ENCODE results near the gene ZBTB39.

DNA sequence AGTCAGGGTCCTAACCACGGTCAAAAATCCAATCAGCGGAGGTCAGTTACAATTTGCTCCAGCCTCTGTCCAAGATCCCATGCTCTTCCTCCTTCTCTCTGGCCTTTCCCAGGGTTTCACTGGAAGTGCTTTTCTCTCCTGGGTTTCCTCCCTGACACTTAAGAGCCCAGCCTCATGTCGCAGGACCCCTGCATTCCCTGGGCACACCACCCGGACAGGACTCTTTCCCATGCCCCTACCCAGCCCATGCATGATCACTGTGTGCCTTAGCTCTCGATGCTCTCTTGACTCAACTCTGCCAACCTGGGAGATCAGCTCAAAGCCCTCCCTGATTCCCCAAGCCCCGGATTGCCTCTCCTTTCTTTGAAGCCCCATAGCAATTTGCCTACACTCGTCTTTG is 25.4 kb upstream of the ZBTB39 start:
- TF ChIP-seq, protein P1, sequence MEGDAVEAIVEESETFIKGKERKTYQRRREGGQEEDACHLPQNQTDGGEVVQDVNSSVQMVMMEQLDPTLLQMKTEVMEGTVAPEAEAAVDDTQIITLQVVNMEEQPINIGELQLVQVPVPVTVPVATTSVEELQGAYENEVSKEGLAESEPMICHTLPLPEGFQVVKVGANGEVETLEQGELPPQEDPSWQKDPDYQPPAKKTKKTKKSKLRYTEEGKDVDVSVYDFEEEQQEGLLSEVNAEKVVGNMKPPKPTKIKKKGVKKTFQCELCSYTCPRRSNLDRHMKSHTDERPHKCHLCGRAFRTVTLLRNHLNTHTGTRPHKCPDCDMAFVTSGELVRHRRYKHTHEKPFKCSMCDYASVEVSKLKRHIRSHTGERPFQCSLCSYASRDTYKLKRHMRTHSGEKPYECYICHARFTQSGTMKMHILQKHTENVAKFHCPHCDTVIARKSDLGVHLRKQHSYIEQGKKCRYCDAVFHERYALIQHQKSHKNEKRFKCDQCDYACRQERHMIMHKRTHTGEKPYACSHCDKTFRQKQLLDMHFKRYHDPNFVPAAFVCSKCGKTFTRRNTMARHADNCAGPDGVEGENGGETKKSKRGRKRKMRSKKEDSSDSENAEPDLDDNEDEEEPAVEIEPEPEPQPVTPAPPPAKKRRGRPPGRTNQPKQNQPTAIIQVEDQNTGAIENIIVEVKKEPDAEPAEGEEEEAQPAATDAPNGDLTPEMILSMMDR (conservative IDR thresholded peaks at IDR 0.05; ENCODE audit: low read length): no peak
- no peak for TF ChIP-seq EZH2phosphoT487 (IDR thresholded peaks at IDR 0.05; ENCODE audit: borderline replicate concordance)
